Uterus (tissue), 2 donors: Measurements from ENCODE around the gene CTR9.

ENCODE experiments used
- CTCF ChIP-seq, 4 experiments: fragments of 200-600 bp in 2 of 4; fragments of 450-650 bp in 2 of 4; sonication (generic) in 2 of 4; IDR thresholded peaks; one replicate each; pipeline ENCODE4 v1.5.1; 2016 to 2019; ENCODE audit warnings: antibody characterized with exemption in 4 of 4, mild to moderate bottlenecking in 2 of 4, moderate library complexity in 1 of 4
- POLR2A ChIP-seq, 2 donors: fragments of 450-650 bp; IDR thresholded peaks; one replicate each; pipeline ENCODE4 v1.6.1; 2016; ENCODE audit warnings: antibody characterized with exemption in 2 of 2, mild to moderate bottlenecking in 1 of 2, moderate library complexity in 1 of 2

GRCh38 chr11:10806206-10806605, 55.2 kb downstream of the CTR9 start:
- TF ChIP-seq CTCF (IDR thresholded peaks at IDR 0.05) (no peak), POLR2A (IDR thresholded peaks at IDR 0.05) (no peak)
